KOPT-K1 (cell line): ENCODE results near the gene SELENOI.
A peak's percentile ranks its signal among the peaks of the same experiment; 100 is the strongest.
"Not testable (repeated sequence)": the region's sequence is repeated elsewhere in the genome, so short reads cannot be mapped to it uniquely, and the experiment has no call there.

Experiments used
- H3K27ac ChIP-seq: fragments of 200-600 bp; sonication (generic); 2 replicates; pipeline ENCODE4 v1.5.1; 2016; ENCODE audit warnings: antibody characterized with exemption, mild to moderate bottlenecking, low read depth, low read length; ENCODE audit not compliant: poor library complexity, severe bottlenecking
- H3K36me3 ChIP-seq: fragments of 200-600 bp; sonication (generic); 2 replicates; pipeline ENCODE4 v1.5.1; 2017; ENCODE audit warnings: antibody characterized with exemption, mild to moderate bottlenecking, low read length, moderate library complexity; ENCODE audit not compliant: insufficient read depth
- H3K9me3 ChIP-seq: fragments of 200-600 bp; sonication (generic); 2 replicates; pipeline ENCODE4 v1.5.1; 2017; ENCODE audit warnings: antibody characterized with exemption, low read length, mild to moderate bottlenecking; ENCODE audit not compliant: insufficient read depth, poor library complexity, severe bottlenecking

SELENOI gene, protein sequence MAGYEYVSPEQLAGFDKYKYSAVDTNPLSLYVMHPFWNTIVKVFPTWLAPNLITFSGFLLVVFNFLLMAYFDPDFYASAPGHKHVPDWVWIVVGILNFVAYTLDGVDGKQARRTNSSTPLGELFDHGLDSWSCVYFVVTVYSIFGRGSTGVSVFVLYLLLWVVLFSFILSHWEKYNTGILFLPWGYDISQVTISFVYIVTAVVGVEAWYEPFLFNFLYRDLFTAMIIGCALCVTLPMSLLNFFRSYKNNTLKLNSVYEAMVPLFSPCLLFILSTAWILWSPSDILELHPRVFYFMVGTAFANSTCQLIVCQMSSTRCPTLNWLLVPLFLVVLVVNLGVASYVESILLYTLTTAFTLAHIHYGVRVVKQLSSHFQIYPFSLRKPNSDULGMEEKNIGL

DNA sequence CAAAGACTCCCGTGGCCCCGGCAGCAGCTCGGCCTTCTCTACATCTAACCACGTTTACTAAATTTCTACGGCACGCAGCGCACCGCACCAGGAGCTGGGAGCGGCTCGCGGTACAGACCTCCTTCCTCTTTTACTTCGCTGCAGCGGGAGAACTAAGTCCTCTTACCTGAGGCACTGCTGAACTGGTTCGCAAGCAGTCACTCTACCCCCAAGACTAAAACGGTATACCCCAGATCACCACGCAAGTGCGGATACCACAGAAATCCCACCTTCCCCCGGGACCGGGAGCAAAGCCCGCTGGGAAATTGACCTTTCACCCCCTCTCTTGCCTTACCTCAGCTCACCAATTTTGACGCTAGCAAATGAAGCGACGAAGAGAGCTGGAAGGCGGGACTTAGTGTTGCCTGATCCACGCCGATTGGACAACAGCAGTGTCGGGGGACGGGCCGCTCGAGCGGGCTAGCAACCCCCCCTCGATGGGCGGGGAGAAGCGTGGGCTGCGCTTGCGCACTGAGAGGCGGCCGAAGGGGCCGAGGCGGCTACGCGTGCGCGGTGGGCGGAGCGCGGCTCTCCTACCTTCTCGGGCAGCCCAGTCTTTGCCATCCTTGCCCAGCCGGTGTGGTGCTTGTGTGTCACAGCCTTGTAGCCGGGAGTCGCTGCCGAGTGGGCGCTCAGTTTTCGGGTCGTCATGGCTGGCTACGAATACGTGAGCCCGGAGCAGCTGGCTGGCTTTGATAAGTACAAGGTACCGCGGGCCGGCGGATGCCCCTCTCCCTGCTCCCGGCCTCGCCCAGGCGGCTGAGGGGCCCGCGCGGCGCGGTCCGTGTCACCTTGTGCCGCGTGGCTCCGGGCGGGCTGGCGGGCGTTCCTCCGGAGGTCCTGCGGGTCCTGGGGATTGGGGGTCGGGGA is at the start of gene SELENOI:
Gene SELENOI, plus strand, starts transcription at position 599 of the 909 bp plus-strand sequence. Its CDS starts 90 bp downstream, at position 689.
- H3K9me3 ChIP-seq = no peaks in the 10 kb centered on the region
- H3K36me3 ChIP-seq = peaks cover 20% of the 10 kb centered on the region
- H3K27ac ChIP-seq = peak within 1 kb of the TSS; percentile 84

DNA sequence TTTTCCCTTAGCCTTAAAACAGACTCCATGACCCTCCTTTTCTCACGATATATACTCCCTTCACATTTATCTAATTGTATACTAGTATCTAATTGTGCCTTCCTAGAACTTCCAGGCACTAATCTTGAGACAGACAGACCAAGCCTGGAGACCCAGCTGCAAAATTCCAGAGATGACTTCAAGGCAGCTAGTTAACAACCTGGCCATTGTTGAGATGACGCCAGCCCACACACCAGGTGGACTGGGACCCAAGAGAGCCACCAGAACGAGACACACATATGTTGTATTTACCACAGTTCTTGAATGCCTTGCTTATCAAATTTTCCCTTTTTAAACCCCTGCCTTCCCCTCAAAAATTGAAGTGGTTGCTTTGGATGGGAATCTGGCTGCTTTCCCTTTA is 48.9 kb upstream of the SELENOI start:
- no peak overlapping the region for H3K27ac ChIP-seq
- H3K9me3 ChIP-seq = no peaks in the 10 kb centered on the region
- no peaks in the 10 kb centered on the region for H3K36me3 ChIP-seq

DNA sequence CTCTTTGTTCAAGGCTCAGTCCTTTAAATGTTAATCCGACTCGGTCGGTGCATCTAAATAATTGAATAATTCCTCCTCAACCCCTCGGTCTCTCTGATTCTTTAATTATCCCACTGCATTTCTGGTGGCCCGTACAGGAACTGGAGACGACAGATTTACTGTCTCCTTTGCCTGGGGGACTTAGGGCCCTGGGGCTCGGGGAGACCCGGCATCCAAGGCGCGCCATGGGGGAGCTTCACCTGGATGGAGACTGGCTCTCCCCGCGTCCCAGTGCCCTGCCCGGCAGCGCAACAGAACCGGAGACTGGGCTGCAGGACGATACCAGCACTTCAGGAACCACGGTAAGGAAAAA is 47.7 kb upstream of the SELENOI start:
- Histone ChIP-seq H3K36me3 (no peaks in the 10 kb centered on the region), H3K9me3 (no peaks in the 10 kb centered on the region), H3K27ac (no peak overlapping the region)

DNA sequence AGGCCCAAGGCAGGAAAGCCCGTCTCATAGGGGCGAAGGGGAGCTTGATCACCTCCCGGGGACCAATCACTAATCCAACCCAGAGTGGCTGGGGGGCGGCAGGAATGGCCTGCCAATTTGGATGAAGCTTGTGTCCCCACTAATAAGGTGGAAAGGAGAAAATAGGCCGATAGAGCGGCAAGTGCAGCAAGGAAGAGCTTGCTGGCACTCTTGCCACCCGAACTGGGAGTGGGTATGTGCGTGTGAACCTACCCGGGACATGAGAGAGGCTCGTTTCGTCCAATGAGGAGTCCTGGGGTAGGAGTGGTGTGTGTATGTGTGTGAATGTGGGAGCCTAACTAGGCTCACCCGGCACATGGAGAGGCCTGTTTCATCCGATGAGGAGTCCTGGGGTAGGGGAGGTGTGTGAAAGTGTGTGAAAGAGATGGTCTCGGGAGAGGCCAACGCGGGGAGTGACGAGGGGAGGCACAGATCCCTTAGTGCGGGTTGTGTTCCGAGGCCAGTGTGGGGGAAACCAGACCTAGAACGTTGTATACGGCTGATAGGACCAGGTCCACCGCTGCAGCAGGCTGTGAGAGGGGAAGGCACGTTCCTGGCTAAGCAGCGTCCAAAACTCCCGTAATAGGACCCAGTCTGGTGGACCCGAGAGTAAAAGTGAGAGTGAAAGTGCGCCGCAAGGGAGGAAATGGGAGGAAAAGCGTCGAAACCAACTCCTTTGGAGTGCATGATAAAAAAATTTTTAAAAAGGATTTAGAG is 47.1 kb upstream of the SELENOI start:
- no peaks in the 10 kb centered on the region for H3K9me3 ChIP-seq
- peak overlapping the region; percentile 72 for H3K27ac ChIP-seq
- no peaks in the 10 kb centered on the region for H3K36me3 ChIP-seq

DNA sequence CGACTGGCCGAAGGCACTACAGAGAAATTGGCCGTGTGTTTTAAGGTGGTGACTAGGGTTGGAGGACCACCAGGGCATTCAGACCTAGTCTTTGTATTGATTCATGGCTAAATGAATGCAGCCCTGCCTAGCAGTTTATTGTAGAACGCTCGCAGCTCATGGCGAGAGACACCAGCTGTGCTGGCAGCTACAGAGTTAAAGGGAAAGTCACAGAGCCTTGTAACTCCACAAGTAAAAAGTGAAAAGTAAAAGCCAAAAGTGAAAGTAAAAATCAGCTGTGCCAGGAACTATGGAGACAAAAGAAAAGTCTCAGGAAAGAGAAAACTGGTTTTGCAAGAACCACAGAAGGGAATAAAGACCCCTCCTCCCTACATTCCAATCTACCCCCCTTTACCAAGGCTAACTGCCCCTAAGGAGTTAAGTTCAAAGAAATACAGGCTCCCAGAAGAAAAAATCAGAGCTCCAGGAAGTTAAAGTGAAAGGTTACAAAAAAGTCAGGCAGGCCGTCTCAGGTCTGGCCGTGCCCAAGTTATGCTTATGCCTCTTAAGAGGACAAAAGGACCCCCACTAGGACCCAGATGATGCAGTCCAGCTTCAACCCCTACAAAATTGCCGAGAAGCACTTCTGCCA is 46.4 kb upstream of the SELENOI start:
- no peaks in the 10 kb centered on the region for H3K36me3 ChIP-seq
- H3K27ac ChIP-seq = peak overlapping the region; percentile 72
- H3K9me3 ChIP-seq = no peaks in the 10 kb centered on the region

DNA sequence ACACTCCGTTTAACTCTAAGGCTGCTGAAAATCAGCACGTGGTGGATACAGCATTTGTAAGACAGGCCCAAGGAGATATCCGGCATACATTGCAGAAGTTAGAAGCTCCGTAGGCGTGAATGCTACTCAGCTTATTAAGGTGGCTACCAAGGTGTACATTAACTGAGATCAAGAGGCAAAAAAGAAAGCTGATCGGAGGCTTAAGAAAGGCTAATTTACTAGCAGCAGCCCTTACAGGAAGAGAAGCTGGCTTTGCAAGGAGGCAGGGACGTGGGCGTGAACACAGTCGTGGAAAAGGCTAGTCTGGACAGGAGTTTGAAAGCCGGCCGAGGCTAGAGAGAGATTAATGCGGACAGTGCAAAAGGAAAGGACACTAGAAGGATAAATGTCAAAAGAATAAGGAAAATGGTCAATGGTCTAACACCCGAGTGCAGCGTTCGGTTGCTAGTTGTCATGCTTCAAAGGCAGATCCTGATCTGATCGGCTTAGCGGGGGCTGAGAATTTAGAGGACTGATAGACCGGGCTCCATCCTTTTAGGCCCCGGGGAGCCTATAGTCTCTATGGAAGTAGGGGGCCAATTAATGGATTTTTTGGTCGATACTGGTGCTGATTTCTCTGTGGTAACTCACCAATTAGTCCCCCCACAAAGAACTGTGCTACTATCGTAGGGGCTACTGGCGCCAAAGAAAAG is 45.6 kb upstream of the SELENOI start:
- Histone ChIP-seq H3K9me3 (no peaks in the 10 kb centered on the region), H3K36me3 (no peaks in the 10 kb centered on the region), H3K27ac (peak overlapping the region; percentile 72)

DNA sequence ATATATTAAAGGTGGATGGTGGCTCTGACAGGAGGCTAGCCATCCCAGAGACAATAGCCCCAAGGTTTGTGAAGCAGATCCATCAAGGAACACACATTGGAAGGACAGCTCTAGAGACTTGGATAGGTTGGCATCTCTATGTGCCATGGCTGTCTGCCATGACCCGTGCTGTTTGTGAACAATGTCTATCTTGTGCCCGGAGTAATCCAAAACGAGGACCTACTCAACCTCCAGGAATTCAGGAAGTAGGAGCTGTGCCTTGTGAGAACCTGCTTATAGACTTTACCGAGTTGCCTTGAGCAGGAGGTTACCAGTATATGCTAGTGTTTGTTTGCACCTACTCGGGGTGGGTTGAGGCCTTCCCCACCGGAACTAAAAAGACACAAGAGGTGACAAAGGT is 43.1 kb upstream of the SELENOI start:
- Histone ChIP-seq H3K9me3 (no peaks in the 10 kb centered on the region), H3K27ac (no peak overlapping the region), H3K36me3 (no peaks in the 10 kb centered on the region)

DNA sequence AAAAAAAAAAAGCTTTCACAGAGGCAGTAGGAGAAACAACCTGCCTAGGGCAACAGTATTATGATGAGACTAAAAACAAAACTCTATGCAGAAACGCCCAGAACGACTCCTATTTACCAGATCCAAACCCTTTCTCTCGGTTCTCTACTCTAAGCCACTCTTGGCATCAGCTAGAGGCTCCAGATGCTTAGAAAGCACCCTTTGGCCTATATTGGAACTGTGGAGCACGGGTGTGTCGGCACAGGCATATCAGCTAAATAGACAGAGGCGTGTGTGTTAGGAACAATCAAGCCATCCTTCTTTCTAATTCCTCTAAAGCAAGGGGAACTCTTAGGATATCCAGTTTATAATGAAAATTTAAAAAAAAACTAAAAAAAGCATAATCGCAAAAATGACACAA is 40.8 kb upstream of the SELENOI start:
- not testable (repeated sequence) for H3K27ac ChIP-seq, H3K9me3 ChIP-seq, H3K36me3 ChIP-seq

DNA sequence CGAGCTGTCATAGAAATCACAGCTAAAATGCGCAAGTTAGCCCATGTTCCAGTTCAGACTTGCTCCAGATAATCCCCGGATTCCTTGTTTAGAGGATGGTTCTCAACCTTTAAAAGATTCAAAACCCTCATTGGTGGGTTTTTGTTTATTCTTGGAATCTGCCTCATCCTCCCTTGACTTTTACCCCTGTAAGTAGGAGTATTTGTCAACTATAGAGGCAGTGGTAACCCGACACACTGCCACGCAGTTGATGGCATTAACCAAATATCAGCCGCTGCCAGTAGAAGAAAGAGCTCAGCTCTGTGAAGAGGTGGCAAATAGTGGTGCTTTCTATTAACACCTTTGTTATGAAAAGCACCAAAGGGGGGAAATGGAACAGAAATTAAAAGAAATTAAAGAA is 40.4 kb upstream of the SELENOI start:
- Histone ChIP-seq H3K36me3 (no peaks in the 10 kb centered on the region), H3K27ac (no peak overlapping the region), H3K9me3 (no peaks in the 10 kb centered on the region)

DNA sequence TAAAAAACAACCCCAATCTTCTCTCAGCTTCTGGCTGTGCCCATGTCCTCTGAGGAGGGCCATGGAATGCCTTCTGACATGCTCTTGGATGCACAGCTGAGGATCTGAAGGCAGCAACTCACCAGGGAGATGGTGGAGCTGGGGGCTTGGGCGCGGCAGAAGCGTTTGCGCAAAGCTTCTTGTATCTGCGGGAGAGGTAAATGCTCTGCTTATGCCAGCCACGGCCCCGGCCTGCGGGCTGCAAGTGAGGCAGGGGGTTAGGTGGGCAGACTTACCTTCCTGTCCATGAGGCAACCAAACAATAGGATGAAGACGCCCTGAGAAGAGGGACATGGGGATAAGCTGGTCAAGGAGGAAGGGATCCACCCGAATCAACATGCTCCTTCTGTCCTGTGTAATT is 36.0 kb upstream of the SELENOI start:
- Histone ChIP-seq H3K27ac (no peak overlapping the region), H3K36me3 (no peaks in the 10 kb centered on the region), H3K9me3 (no peaks in the 10 kb centered on the region)

DNA sequence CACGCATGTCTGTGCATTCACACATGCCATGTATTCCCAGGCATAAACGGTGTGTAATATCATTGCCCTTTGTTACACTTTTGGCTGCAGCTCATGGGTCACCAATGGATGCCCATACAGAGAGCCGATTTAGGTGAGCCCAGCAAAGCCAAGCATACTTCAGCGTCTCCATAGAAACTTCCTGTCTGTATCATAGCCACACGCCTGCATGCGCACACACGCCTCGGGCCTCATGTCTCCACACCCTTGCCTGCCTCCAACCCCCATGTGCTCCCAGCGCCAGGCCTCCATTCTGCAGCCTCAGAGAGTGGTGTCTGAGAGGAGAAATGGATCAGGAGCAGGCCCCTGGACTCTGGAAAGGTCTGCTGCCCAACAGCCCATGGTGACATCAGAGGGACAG is 33.5 kb upstream of the SELENOI start:
- H3K27ac ChIP-seq = no peak overlapping the region
- no peaks in the 10 kb centered on the region for H3K36me3 ChIP-seq

DNA sequence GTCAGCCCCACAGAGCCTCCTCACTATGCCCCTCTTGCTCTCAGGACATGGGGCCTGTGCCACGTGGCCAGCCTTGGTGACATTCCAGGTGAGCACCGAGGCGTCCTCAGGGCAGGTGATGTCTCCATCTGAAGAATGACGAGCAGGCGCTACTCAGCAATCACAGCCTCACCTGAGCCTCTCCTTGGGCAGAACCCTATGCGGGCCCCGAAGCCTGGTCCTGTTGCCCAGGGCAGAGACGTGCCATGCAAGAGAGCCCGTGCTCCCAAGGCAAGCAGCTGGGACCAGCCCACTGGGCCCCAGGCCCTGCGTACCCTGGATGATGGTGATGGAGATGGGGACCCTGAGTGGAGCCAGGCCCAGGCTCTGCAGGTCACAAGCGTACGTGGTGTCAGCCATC is 32.5 kb upstream of the SELENOI start:
- Histone ChIP-seq H3K36me3 (no peaks in the 10 kb centered on the region), H3K9me3 (no peaks in the 10 kb centered on the region), H3K27ac (no peak overlapping the region)

More for the DNA sequence above, 33.5 kb upstream of the SELENOI start:
- H3K9me3 ChIP-seq = no peaks in the 10 kb centered on the region

DNA sequence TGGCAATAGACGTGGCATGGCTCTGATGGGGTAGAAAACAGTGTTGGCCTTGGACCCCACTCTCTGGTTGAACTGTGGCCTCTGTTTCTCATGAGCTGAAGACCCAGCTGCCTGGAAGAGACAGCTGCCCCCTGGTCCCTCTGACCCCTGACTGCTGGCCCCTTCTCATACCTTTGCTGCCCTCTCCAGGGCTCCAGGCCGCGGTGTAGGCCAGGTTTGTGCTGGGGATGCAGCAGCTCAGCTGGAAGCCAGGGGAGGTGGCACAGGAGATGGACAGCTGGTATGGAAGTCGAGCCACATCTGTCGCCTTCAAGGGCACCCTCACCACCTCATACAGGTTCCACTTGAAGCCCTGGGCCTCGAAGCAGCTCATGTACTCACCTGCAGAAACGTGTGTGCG is 31.7 kb upstream of the SELENOI start:
- Histone ChIP-seq H3K9me3 (no peaks in the 10 kb centered on the region), H3K27ac (no peak overlapping the region), H3K36me3 (no peaks in the 10 kb centered on the region)

DNA sequence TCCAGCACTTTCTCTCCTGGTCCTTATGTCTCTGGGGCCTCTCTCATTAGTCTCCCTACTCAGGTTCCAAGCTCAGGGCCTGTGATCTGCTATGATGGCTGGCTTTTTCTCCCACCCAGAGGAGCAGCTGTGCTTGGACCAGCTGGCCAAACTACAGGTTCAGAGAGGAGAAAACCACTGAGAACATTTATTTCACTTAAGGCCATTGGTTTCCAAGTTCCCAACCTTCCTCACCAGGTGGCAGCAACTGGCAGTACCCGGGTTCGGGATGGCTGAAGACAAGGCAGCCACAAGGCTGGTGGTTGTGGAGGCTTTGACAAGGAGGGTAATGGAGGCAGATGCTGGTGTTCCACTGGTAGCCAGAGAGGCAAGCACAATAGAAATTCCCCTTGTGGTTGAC is 29.9 kb upstream of the SELENOI start:
- H3K27ac ChIP-seq = no peak overlapping the region
- no peaks in the 10 kb centered on the region for H3K36me3 ChIP-seq
- H3K9me3 ChIP-seq = no peaks in the 10 kb centered on the region
